Activated T-cell treated with anti-CD3 and anti-CD28 coated beads for 4 hours (primary cell): ENCODE data around the gene TOLLIP.
A peak's percentile ranks its signal among the peaks of the same experiment; 100 is the strongest.
"Not testable (repeated sequence)": the region's sequence is repeated elsewhere in the genome, so short reads cannot be mapped to it uniquely, and the experiment has no call there.

ENCODE experiments used
- DNase-seq: peaks from one replicate; pipeline ENCODE4 v3.0.0-alpha.2; 2020

Gene TOLLIP

DNA sequence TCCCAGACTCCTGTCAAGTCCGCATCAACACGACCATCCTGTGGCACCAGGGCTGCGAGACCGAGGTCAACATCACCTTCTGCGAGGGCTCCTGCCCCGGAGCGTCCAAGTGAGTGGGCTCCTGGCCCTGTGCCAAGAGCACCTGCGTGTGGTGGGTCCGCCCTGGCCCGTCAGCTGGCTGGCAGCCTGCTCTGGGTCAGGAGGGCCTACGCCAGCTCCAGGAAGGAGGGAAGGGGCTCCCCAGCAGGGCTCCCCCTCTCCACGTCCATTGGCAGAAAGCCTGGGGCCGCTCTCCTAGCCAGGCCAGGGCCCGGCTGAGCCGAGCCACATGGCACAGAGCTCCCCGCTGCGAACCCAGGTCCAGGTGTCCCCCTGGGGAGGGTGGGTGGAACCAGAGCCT is 48.8 kb downstream of the TOLLIP start:
- DNase-seq, result no peak

- DNase-seq, result peak; percentile 20
Measured at GRCh38 chr11:1260023-1260501, 49.4 kb downstream of the TOLLIP start.

DNA sequence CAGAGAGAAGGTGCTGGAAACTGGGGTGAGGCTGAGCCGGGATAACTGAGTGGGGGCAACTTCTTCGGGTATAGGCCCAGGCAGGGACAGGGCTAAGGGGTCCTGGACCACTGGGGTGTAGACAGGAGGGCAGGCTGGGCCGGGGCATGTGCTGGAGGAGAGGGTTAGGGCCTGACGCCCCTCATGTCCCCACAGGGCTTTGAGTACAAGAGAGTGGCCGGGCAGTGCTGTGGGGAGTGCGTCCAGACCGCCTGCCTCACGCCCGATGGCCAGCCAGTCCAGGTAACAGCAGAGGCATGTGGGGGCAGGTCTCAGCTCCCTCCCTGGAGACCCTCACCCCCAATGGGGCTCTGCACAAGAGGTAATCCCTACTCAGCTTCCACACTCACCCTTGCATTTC is 49.9 kb downstream of the TOLLIP start:
- no peak for DNase-seq

DNA sequence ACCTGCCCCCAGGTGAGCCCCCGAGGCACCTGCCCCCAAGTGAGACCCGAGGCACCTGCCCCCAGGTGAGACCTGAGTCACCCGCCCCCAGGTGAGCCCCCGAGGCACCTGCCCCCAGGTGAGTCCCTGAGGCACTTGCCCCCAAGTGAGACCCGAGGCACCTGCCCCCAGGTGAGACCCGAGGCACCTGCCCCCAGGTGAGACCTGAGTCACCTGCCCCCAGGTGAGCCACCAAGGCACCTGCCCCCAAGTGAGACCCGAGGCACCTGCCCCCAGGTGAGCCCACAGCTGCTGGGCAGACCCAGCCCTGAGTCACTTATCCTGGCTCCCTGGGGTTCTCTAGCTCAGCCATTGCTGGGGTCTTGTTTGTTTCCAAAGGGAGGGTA is 50.4 kb downstream of the TOLLIP start:
- no peak for DNase-seq

GRCh38 chr11:1258401-1259075 is 50.9 kb downstream of the TOLLIP start:
- DNase-seq, result no peak

DNA sequence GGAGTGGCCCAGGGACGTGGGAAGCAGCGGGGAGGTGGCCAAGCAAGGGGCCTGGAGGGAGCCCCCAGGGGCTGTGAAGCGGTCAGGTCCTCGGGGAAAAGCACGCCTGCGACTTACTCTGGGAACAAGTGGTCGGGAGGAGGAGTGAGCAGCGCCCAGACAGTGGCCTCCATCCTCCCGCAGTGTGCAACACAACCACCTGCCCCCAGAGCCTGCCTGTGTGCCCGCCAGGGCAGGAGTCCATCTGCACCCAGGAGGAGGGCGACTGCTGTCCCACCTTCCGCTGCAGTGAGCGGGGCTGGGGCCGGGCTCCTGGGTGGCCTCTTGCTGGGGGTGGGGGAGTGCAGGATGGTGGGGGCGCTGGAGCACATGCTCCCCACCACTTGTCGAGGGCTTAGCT is 51.5 kb downstream of the TOLLIP start:
- DNase-seq, result no peak

DNA sequence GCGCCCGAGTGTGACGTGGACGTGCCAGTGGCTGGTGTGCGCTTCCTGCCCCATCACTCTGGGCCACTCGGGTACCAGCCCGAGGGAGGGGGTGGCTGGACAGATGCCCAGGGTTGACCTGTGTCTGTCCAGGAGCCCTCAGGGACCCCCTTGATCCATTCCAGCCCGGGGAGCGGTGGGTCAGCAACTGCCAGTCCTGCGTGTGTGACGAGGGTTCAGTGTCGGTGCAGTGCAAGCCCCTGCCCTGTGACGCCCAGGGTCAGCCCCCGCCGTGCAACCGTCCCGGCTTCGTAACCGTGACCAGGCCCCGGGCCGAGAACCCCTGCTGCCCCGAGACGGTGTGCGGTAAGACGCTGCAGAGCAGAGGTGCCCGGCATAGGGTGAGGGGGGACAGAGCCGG is 52.1 kb downstream of the TOLLIP start:
- no peak for DNase-seq

DNA sequence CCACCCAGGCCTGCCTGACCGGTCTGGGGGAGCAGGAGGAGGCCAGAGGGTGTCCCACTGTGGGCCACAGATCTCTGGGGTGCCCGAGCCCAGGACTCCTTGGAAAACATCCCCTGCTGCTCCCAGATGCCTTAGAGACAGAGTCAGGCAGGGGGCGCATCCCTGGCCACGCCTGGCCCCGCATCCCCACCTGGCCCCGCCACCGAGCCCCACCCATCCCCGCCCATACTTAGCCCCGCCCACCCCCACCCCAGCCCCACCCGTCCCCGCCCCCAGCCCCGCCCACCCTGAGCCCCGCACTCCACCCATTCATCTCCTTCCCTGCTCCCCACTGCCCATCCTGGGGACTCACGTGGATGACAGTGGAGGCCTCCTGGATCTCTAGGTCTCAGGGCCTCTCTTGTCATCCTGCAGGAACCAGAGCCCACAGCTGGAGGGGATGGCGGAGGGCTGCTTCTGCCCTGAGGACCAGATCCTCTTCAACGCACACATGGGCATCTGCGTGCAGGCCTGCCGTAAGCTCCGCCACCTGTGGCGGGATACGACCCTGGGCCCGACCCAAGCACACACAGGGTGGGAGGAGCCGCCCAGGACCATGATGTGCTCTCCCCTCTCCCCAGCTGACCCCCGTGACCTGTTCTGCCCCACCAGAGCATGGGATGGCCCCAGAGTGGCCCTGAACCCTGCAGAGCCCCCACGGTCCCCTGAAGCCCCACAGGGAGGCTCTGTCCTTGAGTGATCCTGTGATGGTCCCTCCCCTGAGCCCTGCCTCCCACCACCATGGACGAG is 53.0 kb downstream of the TOLLIP start:
- no peak for DNase-seq

DNA sequence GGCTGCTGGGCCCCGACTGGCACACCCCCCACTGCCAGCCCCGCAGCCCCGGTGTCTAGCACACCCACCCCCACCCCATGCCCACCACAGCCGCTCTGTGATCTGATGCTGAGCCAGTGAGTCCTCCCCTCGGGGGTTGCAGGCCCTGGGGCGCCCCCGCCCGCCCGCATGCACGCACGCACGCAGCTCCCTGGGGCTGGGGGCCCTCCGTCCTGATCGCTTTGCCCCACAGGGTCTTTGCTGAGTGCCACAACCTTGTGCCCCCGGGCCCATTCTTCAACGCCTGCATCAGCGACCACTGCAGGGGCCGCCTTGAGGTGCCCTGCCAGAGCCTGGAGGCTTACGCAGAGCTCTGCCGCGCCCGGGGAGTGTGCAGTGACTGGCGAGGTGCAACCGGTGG is 54.3 kb downstream of the TOLLIP start:
- DNase-seq, result no peak

DNA sequence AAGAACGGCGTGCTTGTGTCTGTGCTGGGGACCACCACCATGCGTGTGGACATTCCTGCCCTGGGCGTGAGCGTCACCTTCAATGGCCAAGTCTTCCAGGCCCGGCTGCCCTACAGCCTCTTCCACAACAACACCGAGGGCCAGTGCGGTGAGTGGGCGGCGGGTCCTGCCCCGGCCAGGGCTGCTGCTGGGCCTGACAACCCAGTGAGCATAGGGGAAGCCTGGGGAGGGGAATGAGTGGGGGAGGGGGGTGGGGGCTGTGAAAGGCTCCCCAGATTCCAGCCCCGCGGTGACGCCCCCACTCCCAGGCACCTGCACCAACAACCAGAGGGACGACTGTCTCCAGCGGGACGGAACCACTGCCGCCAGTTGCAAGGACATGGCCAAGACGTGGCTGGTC is 54.7 kb downstream of the TOLLIP start:
- DNase-seq, result no peak

DNA sequence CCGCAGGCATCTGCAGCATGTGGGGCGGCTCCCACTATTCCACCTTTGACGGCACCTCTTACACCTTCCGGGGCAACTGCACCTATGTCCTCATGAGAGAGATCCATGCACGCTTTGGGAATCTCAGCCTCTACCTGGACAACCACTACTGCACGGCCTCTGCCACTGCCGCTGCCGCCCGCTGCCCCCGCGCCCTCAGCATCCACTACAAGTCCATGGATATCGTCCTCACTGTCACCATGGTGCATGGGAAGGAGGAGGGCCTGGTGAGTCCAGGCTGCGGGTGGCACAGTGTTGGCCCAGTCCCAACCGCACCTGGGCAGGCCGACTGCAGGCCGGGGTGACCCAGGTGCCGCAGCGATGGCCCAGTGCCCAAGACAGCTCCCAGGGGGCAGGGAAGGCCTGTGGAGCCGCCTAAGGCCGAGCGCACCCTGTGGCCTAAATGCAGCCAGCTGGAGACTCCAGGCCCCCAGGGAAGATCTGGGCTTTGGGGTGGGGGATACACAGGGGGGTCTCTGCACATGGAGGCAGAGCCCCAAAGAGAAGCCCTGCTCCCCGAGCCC is 55.3 kb downstream of the TOLLIP start:
- DNase-seq, result no peak

DNA sequence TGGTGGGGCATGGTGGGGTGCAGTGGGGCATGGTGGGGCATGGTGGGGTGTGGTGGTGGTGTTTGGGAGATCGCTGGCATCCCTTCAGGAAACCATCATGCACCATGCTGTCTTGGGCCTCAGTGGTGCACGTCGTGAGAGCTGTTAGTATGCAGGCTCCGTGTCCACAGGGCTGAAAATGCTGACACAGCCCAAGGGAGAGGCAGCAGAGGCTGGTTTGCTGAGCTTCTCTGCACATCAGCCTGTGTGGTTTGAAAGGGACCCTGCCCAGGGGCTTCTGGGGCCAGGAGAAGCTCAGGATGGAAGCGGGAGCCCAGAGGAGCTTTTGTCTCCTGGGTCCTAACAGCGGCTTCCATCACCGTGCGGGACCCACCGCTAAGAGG is 56.3 kb downstream of the TOLLIP start:
- no peak for DNase-seq

GRCh38 chr11:1252371-1253102 is 56.9 kb downstream of the TOLLIP start:
- no peak for DNase-seq

- DNase-seq, result no peak
Measured at GRCh38 chr11:1251236-1251770, 58.1 kb downstream of the TOLLIP start.

- DNase-seq, result not testable (repeated sequence)
Measured at GRCh38 chr11:1250411-1250810, 59.0 kb downstream of the TOLLIP start.

GRCh38 chr11:1248951-1249350 is 60.5 kb downstream of the TOLLIP start:
- not testable (repeated sequence) for DNase-seq

- not testable (repeated sequence) for DNase-seq
Measured at GRCh38 chr11:1247026-1247425, 62.4 kb downstream of the TOLLIP start.

DNA sequence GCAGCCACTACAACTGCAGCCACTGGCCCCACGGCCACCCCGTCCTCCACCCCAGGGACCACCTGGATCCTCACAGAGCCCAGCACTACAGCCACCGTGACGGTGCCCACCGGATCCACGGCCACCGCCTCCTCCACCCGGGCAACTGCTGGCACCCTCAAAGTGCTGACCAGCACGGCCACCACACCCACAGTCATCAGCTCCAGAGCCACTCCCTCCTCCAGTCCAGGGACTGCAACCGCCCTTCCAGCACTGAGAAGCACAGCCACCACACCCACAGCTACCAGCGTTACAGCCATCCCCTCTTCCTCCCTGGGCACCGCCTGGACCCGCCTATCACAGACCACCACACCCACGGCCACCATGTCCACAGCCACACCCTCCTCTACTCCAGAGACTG is 63.1 kb downstream of the TOLLIP start:
- DNase-seq, result not testable (repeated sequence)

DNA sequence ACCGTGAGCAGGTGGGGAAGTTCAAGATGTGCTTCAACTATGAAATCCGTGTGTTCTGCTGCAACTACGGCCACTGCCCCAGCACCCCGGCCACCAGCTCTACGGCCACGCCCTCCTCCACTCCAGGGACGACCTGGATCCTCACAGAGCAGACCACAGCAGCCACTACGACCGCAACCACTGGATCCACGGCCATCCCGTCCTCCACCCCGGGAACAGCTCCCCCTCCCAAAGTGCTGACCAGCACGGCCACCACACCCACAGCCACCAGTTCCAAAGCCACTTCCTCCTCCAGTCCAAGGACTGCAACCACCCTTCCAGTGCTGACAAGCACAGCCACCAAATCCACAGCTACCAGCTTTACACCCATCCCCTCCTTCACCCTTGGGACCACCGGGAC is 63.7 kb downstream of the TOLLIP start:
- DNase-seq, result not testable (repeated sequence)

- not testable (repeated sequence) for DNase-seq
Measured at GRCh38 chr11:1244557-1244956, 64.9 kb downstream of the TOLLIP start.

DNA sequence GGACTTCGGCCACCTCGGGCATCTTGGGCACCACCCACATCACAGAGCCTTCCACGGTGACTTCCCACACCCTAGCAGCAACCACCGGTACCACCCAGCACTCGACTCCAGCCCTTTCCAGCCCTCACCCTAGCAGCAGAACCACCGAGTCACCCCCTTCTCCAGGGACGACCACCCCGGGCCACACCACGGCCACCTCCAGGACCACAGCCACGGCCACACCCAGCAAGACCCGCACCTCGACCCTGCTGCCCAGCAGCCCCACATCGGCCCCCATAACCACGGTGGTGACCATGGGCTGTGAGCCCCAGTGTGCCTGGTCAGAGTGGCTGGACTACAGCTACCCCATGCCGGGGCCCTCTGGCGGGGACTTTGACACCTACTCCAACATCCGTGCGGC is 65.9 kb downstream of the TOLLIP start:
- not testable (repeated sequence) for DNase-seq

- not testable (repeated sequence) for DNase-seq
Measured at GRCh38 chr11:1242751-1243150, 66.7 kb downstream of the TOLLIP start.

- no peak for DNase-seq
Measured at GRCh38 chr11:1242289-1242688, 67.1 kb downstream of the TOLLIP start.
